K562 (cell line): ENCODE measurements around the gene MAP1A.

Experiments
- BHLHE40 ChIP-seq: IDR thresholded peaks from 2 replicates; pipeline ENCODE4 v1.6.1; 2011; ENCODE audit warnings: low read length, improper control_type of control experiment
- CTCF ChIP-seq, 3 experiments: IDR thresholded peaks in 2 of 3; conservative IDR thresholded peaks in 1 of 3; 2 replicates each; pipeline ENCODE4 v1.5.1; 2011 to 2012; ENCODE audit warnings: low read length in 3 of 3, mild to moderate bottlenecking in 3 of 3, control low read depth in 2 of 3, improper control_type of control experiment in 1 of 3, inconsistent platforms in 1 of 3, low read depth in 1 of 3, mixed read lengths in 1 of 3, moderate library complexity in 1 of 3; ENCODE audit not compliant: insufficient read depth in 2 of 3
- FOXA1 ChIP-seq: fragments of 450-650 bp; IDR thresholded peaks from 2 replicates; pipeline ENCODE4 v1.6.1; 2016; ENCODE audit warnings: mild to moderate bottlenecking, borderline replicate concordance
- JUND ChIP-seq, 2 experiments: IDR thresholded peaks; 2 replicates in 1 of 2; 3 replicates in 1 of 2; pipeline ENCODE4 v1.6.1; 2011; ENCODE audit warnings: borderline replicate concordance in 2 of 2, low read depth in 2 of 2, low read length in 2 of 2, improper control_type of control experiment in 1 of 2, missing biosample characterization in 1 of 2, missing genetic modification characterization in 1 of 2, missing genetic modification reagents in 1 of 2
- MAFG ChIP-seq: fragments of 450-650 bp; conservative IDR thresholded peaks from 2 replicates; pipeline ENCODE4 v1.6.1; 2016; ENCODE audit warnings: missing genetic modification characterization, missing compliant biosample characterization
- MYC ChIP-seq, 2 experiments: fragments of 250-450 bp in 1 of 2; sonication (Bioruptor Pico) in 1 of 2; IDR thresholded peaks; 2 replicates each; pipeline versions ENCODE4 v1.5.1 to v1.6.1; 2012 to 2021; ENCODE audit warnings: low read depth in 2 of 2, borderline replicate concordance in 1 of 2, improper control_type of control experiment in 1 of 2, low read length in 1 of 2, mild to moderate bottlenecking in 1 of 2, moderate library complexity in 1 of 2
- POLR2G ChIP-seq: fragments of 200-400 bp; formaldehyde crosslinking; IDR thresholded peaks from 2 replicates; pipeline ENCODE4 v1.6.1; 2017; ENCODE audit warnings: low read depth, mild to moderate bottlenecking, antibody characterized with exemption, low read length, moderate library complexity
- REST ChIP-seq, 2 experiments: fragments of 450-650 bp; formaldehyde crosslinking in 1 of 2; IDR thresholded peaks; 2 replicates each; pipeline versions ENCODE4 v1.4.0 to v1.6.1; 2014 to 2020; ENCODE audit warnings: mild to moderate bottlenecking in 2 of 2, borderline replicate concordance in 1 of 2, low read depth in 1 of 2

DNA sequence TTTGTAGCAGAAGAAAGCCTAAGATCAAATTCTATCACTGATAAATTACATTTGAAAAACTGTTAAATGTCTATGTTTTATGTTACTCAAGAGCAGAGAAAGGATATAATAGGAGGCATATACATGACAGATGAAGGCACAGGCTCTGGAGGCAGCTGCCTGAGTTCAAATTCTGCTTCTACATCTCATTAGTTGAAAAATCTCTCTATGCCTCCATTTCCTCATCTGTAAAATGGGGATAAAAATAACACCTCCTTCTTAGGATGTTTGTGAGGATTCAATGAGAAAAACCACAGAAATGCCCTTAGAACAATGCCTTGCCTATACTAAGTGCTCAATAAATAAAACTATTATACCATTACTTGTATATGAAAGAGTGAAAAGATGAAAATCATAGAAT lies 45.4 kb upstream of the MAP1A start:
- no peak for TF ChIP-seq MAFG (tag)
- TF ChIP-seq MYC (IDR thresholded peaks at IDR 0.05; ENCODE audit: low read depth, low read length), result no peak
- no peak for TF ChIP-seq MYC (CRISPR knock-in tag; IDR thresholded peaks at IDR 0.05; ENCODE audit: borderline replicate concordance, low read depth)
- TF ChIP-seq POLR2G, result no peak
- TF ChIP-seq REST (IDR thresholded peaks at IDR 0.05; ENCODE audit: borderline replicate concordance), result no peak
- no peak for TF ChIP-seq REST (CRISPR knock-in tag; IDR thresholded peaks at IDR 0.05; ENCODE audit: low read depth)
- TF ChIP-seq FOXA1, result no peak
- no peak for TF ChIP-seq BHLHE40
- no peak for TF ChIP-seq CTCF (IDR thresholded peaks at IDR 0.05 in 2 of 3, conservative IDR thresholded peaks at IDR 0.05 in 1 of 3; ENCODE audit: insufficient read depth in 2 of 3, low read depth in 1 of 3, low read length in 3 of 3)
- no peak for TF ChIP-seq JUND (IDR thresholded peaks at IDR 0.05; ENCODE audit: borderline replicate concordance, low read depth, low read length)
- no peak for TF ChIP-seq JUND (tag; IDR thresholded peaks at IDR 0.05; ENCODE audit: borderline replicate concordance, low read depth, low read length)
